OCI-LY7 (cell line): ENCODE data around the gene STPG1.

Experiments
- EZH2phosphoT487 ChIP-seq: fragments of 200-600 bp; sonication (generic); IDR thresholded peaks from 2 replicates; pipeline ENCODE4 v1.6.1; 2018; ENCODE audit warnings: low read depth, borderline replicate concordance, mild to moderate bottlenecking, mixed run types, antibody characterized with exemption, low read length, moderate library complexity, mixed read lengths
- TF ChIP-seq, protein P1 (sequence below): fragments of 200-600 bp; sonication (generic); conservative IDR thresholded peaks from 2 replicates; pipeline ENCODE4 v1.5.1; 2014; ENCODE audit warnings: mild to moderate bottlenecking, antibody characterized with exemption, low read length, moderate library complexity, mixed read lengths

- no peak for TF ChIP-seq EZH2phosphoT487
- TF ChIP-seq, protein P1, sequence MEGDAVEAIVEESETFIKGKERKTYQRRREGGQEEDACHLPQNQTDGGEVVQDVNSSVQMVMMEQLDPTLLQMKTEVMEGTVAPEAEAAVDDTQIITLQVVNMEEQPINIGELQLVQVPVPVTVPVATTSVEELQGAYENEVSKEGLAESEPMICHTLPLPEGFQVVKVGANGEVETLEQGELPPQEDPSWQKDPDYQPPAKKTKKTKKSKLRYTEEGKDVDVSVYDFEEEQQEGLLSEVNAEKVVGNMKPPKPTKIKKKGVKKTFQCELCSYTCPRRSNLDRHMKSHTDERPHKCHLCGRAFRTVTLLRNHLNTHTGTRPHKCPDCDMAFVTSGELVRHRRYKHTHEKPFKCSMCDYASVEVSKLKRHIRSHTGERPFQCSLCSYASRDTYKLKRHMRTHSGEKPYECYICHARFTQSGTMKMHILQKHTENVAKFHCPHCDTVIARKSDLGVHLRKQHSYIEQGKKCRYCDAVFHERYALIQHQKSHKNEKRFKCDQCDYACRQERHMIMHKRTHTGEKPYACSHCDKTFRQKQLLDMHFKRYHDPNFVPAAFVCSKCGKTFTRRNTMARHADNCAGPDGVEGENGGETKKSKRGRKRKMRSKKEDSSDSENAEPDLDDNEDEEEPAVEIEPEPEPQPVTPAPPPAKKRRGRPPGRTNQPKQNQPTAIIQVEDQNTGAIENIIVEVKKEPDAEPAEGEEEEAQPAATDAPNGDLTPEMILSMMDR: no peak
Measured at GRCh38 chr1:24438423-24438901, 24.9 kb upstream of the STPG1 start.
